Left ventricle myocardium inferior (tissue), 1 donor: Measurements from ENCODE around the gene CLDND2. TPM values are rescaled to one million over a fixed set of nuclear protein-coding genes. Genes with fewer than 3 reads are reported as not detected.

ENCODE experiments used
- DNase-seq: peaks from one replicate; pipeline ENCODE4 v3.0.0-alpha.2; 2020
- H3K27ac ChIP-seq: fragments of 200-600 bp; replicated peaks from 2 replicates; pipeline ENCODE4 v1.8.0; 2021
- H3K27me3 ChIP-seq: fragments of 200-600 bp; 2 replicates; pipeline ENCODE4 v1.8.0; 2021; ENCODE audit warnings: low read depth
- H3K36me3 ChIP-seq: fragments of 200-600 bp; 2 replicates; pipeline ENCODE4 v1.8.0; 2021
- H3K4me1 ChIP-seq: fragments of 200-600 bp; 2 replicates; pipeline ENCODE4 v1.8.0; 2021
- H3K4me3 ChIP-seq: fragments of 200-600 bp; 2 replicates; pipeline ENCODE4 v1.8.0; 2021; ENCODE audit warnings: mild to moderate bottlenecking, moderate library complexity
- H3K9me3 ChIP-seq: fragments of 200-600 bp; replicated peaks from 2 replicates; pipeline ENCODE4 v1.8.0; 2021
- CTCF ChIP-seq: fragments of 200-600 bp; IDR thresholded peaks from 2 replicates; pipeline ENCODE4 v1.8.0; 2021; ENCODE audit warnings: antibody characterized with exemption, mild to moderate bottlenecking, borderline replicate concordance
- intact Hi-C: fragments of 100-400 bp; cut with micrococcal nuclease; formaldehyde crosslinking; loops from one replicate; pipeline ENCODE4 v1.11.0; 2022
- total RNA-seq: library from RNA; stranded (reverse); fragmentation: NEBNext Ultra II Directional; extraction: Animal tissue kit (Norgen Biotek cat#: 25700); gene quantifications from one replicate; pipeline ENCODE4 v1.2.1, GENCODE V29; 2021
- donor health status: DM: no; HTN: yes; CAD: no; lungs with severe emphysema.

The CLDND2 gene
- total RNA-seq, 1 donor from 2014 or later: 1.5 TPM

- Histone ChIP-seq H3K27me3 (peaks cover 18% of the 10 kb centered on the region), H3K36me3 (no peaks in the 10 kb centered on the region), H3K4me1 (peaks cover 10% of the 10 kb centered on the region), H3K9me3 (no peaks in the 10 kb centered on the region), H3K4me3 (no peak overlapping the region), H3K27ac (no peak overlapping the region)
- TF ChIP-seq CTCF: no peak
- intact Hi-C loops: no loop called here
- no peak for DNase-seq
Observed at GRCh38 chr19:51391073-51391611, 22.3 kb upstream of the CLDND2 start.

- no peak overlapping the region for H3K27ac ChIP-seq
- peaks cover 18% of the 10 kb centered on the region for H3K27me3 ChIP-seq
- H3K9me3 ChIP-seq: no peaks in the 10 kb centered on the region
- H3K4me3 ChIP-seq: no peak overlapping the region
- peaks cover 4% of the 10 kb centered on the region for H3K4me1 ChIP-seq
- no peaks in the 10 kb centered on the region for H3K36me3 ChIP-seq
- intact Hi-C loops: no loop called here
- TF ChIP-seq CTCF: no peak
- no peak for DNase-seq
Observed at GRCh38 chr19:51389143-51389542, 20.3 kb upstream of the CLDND2 start.

- intact Hi-C loops: no loop called here
- peaks cover 18% of the 10 kb centered on the region for H3K27me3 ChIP-seq
- no peaks in the 10 kb centered on the region for H3K4me1 ChIP-seq
- no peaks in the 10 kb centered on the region for H3K36me3 ChIP-seq
- H3K9me3 ChIP-seq: no peaks in the 10 kb centered on the region
- no peak for TF ChIP-seq CTCF
- no peak within 1 kb of the TSS for H3K27ac ChIP-seq
- DNase-seq: no peak
- no peak within 1 kb of the TSS for H3K4me3 ChIP-seq
Observed at GRCh38 chr19:51387924-51388389, 19.2 kb upstream of the CLDND2 start, which contains the start of gene LIM2. TSS of gene LIM2 (minus strand) at chr19:51387974. CDS start at chr19:51387443, 531 bp downstream.

- TF ChIP-seq CTCF: no peak
- intact Hi-C loops: no loop called here
- H3K4me3 ChIP-seq: no peak overlapping the region
- H3K36me3 ChIP-seq: no peaks in the 10 kb centered on the region
- no peaks in the 10 kb centered on the region for H3K4me1 ChIP-seq
- H3K27me3 ChIP-seq: peaks cover 18% of the 10 kb centered on the region
- no peak for DNase-seq
- H3K27ac ChIP-seq: no peak overlapping the region
- no peaks in the 10 kb centered on the region for H3K9me3 ChIP-seq
Observed at GRCh38 chr19:51386882-51387520, 18.2 kb upstream of the CLDND2 start.

GRCh38 chr19:51382004-51382403 is 13.2 kb upstream of the CLDND2 start:
- no peaks in the 10 kb centered on the region for H3K27me3 ChIP-seq
- H3K27ac ChIP-seq: no peak overlapping the region
- DNase-seq: no peak
- H3K4me1 ChIP-seq: no peaks in the 10 kb centered on the region
- no peaks in the 10 kb centered on the region for H3K36me3 ChIP-seq
- H3K4me3 ChIP-seq: no peak overlapping the region
- peaks cover 7% of the 10 kb centered on the region for H3K9me3 ChIP-seq
- intact Hi-C loops: no loop called here
- no peak for TF ChIP-seq CTCF
